HG03196 (cell line): ENCODE measurements around the gene CT45A9.
"Not testable (repeated sequence)": the region's sequence is repeated elsewhere in the genome, so short reads cannot be mapped to it uniquely, and the experiment has no call there.

Experiments used
- ATAC-seq: cut with Tn5 transposase; IDR thresholded peaks from one replicate; pipeline ENCODE4 v1.9.1; 2021; ENCODE audit not compliant: unreplicated experiment

Gene CT45A9

GRCh38 chrX:135871712-135872111 is at the start of gene CT45A9:
TSS of gene CT45A9 (minus strand) at chrX:135871812. CDS start at chrX:135868061, 3,751 bp downstream.
- not testable (repeated sequence) for ATAC-seq

GRCh38 chrX:135920516-135920915 is 48.9 kb upstream of the CT45A9 start:
- ATAC-seq, result not testable (repeated sequence)

- ATAC-seq, result no peak
Observed at GRCh38 chrX:135914404-135914803, 42.8 kb upstream of the CT45A9 start.

- ATAC-seq, result no peak
Observed at GRCh38 chrX:135910251-135910650, 38.6 kb upstream of the CT45A9 start.

GRCh38 chrX:135893294-135893817 is 21.7 kb upstream of the CT45A9 start, which contains the start of the genes CT45A10 and SAGE1:
TSS of gene CT45A10 (minus strand) at chrX:135893444. CDS start at chrX:135885344, 8,100 bp downstream.
TSS of gene SAGE1 (plus strand) at chrX:135893716. CDS start at chrX:135896243, 2,527 bp downstream.
- ATAC-seq, result no peak

- ATAC-seq, result no peak
Observed at GRCh38 chrX:135892781-135893180, 21.2 kb upstream of the CT45A9 start.

- no peak for ATAC-seq
Observed at GRCh38 chrX:135890087-135890585, 18.5 kb upstream of the CT45A9 start.

- not testable (repeated sequence) for ATAC-seq
Observed at GRCh38 chrX:135888976-135889375, 17.4 kb upstream of the CT45A9 start.

GRCh38 chrX:135888230-135888629 is 16.6 kb upstream of the CT45A9 start:
- not testable (repeated sequence) for ATAC-seq

GRCh38 chrX:135882741-135883140 is 11.1 kb upstream of the CT45A9 start:
- not testable (repeated sequence) for ATAC-seq

GRCh38 chrX:135854438-135854837 is 17.2 kb downstream of the CT45A9 start, which contains the start of gene CT45A8:
TSS of gene CT45A8 (minus strand) at chrX:135854538. CDS start at chrX:135850783, 3,755 bp downstream.
- ATAC-seq, result not testable (repeated sequence)

- not testable (repeated sequence) for ATAC-seq
Observed at GRCh38 chrX:135837180-135837579, 34.4 kb downstream of the CT45A9 start, which contains the start of gene CT45A7. TSS of gene CT45A7 (minus strand) at chrX:135837280. CDS start at chrX:135833533, 3,747 bp downstream.

GRCh38 chrX:135819912-135820311 is 51.7 kb downstream of the CT45A9 start, which contains the start of gene CT45A2:
TSS of gene CT45A2 (minus strand) at chrX:135820012. CDS start at chrX:135816265, 3,747 bp downstream.
- ATAC-seq, result not testable (repeated sequence)
